Cardiac muscle cell (in vitro differentiated cells and primary cell): Measurements from ENCODE around the gene REC8. TPM values are rescaled to one million over a fixed set of nuclear protein-coding genes. Genes with fewer than 3 reads are reported as not detected.
"Not testable (repeated sequence)": the region's sequence is repeated elsewhere in the genome, so short reads cannot be mapped to it uniquely, and the experiment has no call there.

ENCODE experiments used
- DNase-seq, 2 donors: peaks; one replicate each; pipeline versions ENCODE4 v3.0.0 to v3.0.0-alpha.2; 2010 to 2017; ENCODE audit warnings: low read depth in 1 of 2, low spot score in 1 of 2
- H3K27ac ChIP-seq: fragments of 200-600 bp; sonication (generic); 2 replicates; pipeline ENCODE4 v1.5.1; 2016
- H3K27me3 ChIP-seq: fragments of 200-600 bp; sonication (generic); 2 replicates; pipeline ENCODE4 v1.6.0; 2016; ENCODE audit warnings: control low read depth
- H3K36me3 ChIP-seq: fragments of 200-600 bp; sonication (generic); 2 replicates; pipeline ENCODE4 v1.5.1; 2016; ENCODE audit warnings: control low read depth
- H3K4me1 ChIP-seq: fragments of 200-600 bp; sonication (generic); 2 replicates; pipeline ENCODE4 v1.8.1; 2017; ENCODE audit warnings: low read depth, mild to moderate bottlenecking, mixed run types
- H3K4me3 ChIP-seq: fragments of 200-600 bp; sonication (generic); 2 replicates; pipeline ENCODE4 v1.5.1; 2016; ENCODE audit warnings: mild to moderate bottlenecking
- H3K9me3 ChIP-seq: fragments of 200-600 bp; sonication (generic); 2 replicates; pipeline ENCODE4 v1.5.1; 2017; ENCODE audit warnings: low read depth, mild to moderate bottlenecking, control low read depth
- CTCF ChIP-seq: IDR thresholded peaks from 2 replicates; pipeline ENCODE4 v1.5.1; 2012; ENCODE audit warnings: low read depth, mild to moderate bottlenecking, low read length
- polyA plus RNA-seq: library from polyadenylated mRNA; unstranded; fragments of >200 nt; fragmentation: Nextera tagmentation; extraction: Ambion mirVana; gene quantifications from 2 replicates; pipeline ENCODE4 v1.2.1, GENCODE V29; 2016
- total RNA-seq: library from RNA; depleted of rRNA; stranded (reverse); fragments of >200 nt; gene quantifications from 2 replicates; pipeline ENCODE4 v1.2.3, GENCODE V29; 2016

Gene REC8
- total and polyA plus RNA-seq, 2 experiments from 2014 or later: 20.3 to 38.8 TPM

GRCh38 chr14:24215495-24216344 lies 43.8 kb downstream of the REC8 start, which contains the start of gene MDP1:
Gene MDP1, minus strand, starts transcription at chr14:24216066. Its CDS starts 111 bp downstream, at chr14:24215955.
- H3K4me3 ChIP-seq: peak within 1 kb of the TSS; percentile 84
- peak; percentile 88 to 89 for DNase-seq
- peak within 1 kb of the TSS; percentile 75 for H3K27ac ChIP-seq
- H3K9me3 ChIP-seq: no peaks in the 10 kb centered on the region
- TF ChIP-seq CTCF: peak; percentile 57
- no peaks in the 10 kb centered on the region for H3K4me1 ChIP-seq
- H3K27me3 ChIP-seq: no peaks in the 10 kb centered on the region
- peaks cover under 1% of the 10 kb centered on the region for H3K36me3 ChIP-seq

DNA sequence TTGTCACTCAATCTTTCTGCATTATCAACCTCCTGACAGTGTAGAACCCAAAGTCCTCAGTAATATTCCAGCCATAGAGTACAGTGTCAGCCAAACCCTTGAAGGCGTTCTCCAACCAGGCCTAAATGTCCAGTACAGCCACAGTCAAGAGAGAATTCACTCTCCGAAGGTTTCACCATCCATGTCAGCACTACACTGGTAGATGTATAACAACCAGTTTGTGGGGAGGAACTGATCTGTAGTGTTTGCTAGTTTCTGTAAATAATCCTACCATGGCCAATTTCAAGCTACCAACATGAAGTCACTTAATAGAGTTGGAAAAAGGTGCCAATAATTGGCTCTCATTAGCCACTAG lies 44.4 kb downstream of the REC8 start:
- H3K36me3 ChIP-seq: no peaks in the 10 kb centered on the region
- no peak for TF ChIP-seq CTCF
- no peaks in the 10 kb centered on the region for H3K27me3 ChIP-seq
- no peaks in the 10 kb centered on the region for H3K4me1 ChIP-seq
- no peak for DNase-seq
- H3K4me3 ChIP-seq: no peak overlapping the region
- no peak overlapping the region for H3K27ac ChIP-seq
- H3K9me3 ChIP-seq: no peaks in the 10 kb centered on the region

- not testable (repeated sequence) for DNase-seq, H3K27me3 ChIP-seq, H3K9me3 ChIP-seq, H3K27ac ChIP-seq, H3K36me3 ChIP-seq, H3K4me3 ChIP-seq, H3K4me1 ChIP-seq
Measured at GRCh38 chr14:24216876-24217275, 45.0 kb downstream of the REC8 start.

DNA sequence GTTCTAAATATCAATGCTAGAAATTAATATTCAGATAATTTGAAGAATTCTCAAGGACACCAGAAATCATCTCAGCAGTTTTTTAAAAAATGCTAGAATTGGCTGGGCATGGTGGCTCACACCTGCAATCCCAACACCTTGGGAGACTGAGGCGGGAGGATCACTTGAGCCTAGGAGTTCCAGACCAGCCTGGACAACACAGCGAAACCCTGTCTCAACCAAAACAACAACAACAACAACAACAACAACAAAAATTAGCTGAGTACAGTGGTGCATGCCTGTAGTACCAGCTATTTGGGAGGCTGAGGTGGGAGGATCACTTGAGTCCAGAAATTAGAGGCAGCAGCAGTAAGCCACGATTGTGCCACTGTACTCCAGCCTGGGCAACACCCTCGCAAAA lies 47.2 kb downstream of the REC8 start:
- no peaks in the 10 kb centered on the region for H3K4me1 ChIP-seq
- TF ChIP-seq CTCF: no peak
- H3K4me3 ChIP-seq: no peak overlapping the region

GRCh38 chr14:24219521-24219920 lies 47.6 kb downstream of the REC8 start:
- no peak for DNase-seq
- H3K27me3 ChIP-seq: no peaks in the 10 kb centered on the region
- no peaks in the 10 kb centered on the region for H3K4me1 ChIP-seq
- no peak overlapping the region for H3K4me3 ChIP-seq
- H3K27ac ChIP-seq: no peak overlapping the region
- H3K9me3 ChIP-seq: no peaks in the 10 kb centered on the region
- H3K36me3 ChIP-seq: no peaks in the 10 kb centered on the region
- TF ChIP-seq CTCF: no peak

More for the DNA sequence above, 47.2 kb downstream of the REC8 start:
- DNase-seq: no peak
- no peaks in the 10 kb centered on the region for H3K36me3 ChIP-seq
- H3K9me3 ChIP-seq: no peaks in the 10 kb centered on the region
- H3K27me3 ChIP-seq: no peaks in the 10 kb centered on the region
- H3K27ac ChIP-seq: no peak overlapping the region

DNA sequence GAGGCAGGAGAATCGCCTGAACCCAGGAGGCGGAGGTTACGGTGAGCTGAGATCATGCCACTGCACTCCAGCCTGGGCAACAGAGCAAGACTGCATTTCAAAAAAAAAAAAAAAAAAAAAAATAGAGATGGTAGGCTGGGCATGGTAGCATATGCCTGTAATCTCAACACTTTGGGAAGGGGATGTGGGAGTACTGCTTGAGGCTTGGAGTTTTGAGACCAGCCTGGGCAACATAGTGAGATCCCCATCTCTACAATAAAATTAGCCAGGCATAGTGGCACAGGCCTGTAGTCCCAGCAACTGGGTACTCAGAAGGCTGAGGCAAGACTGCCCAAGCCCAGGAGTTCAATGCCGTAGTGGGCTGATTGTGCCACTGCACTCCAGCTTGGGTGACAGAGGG lies 51.1 kb downstream of the REC8 start:
- H3K27ac ChIP-seq, H3K27me3 ChIP-seq, H3K4me1 ChIP-seq, H3K4me3 ChIP-seq, H3K9me3 ChIP-seq, DNase-seq, H3K36me3 ChIP-seq: not testable (repeated sequence)
